GM12801 (cell line): ENCODE data around the gene PHF10.

Experiments used
- CTCF ChIP-seq: IDR thresholded peaks from one replicate; pipeline ENCODE4 v1.5.1; 2011; ENCODE audit warnings: control low read depth; ENCODE audit not compliant: insufficient read length; ENCODE audit errors: extremely low read depth

The PHF10 gene

GRCh38 chr6:169724494-169725124 is at the start of gene PHF10:
TSS of gene PHF10 (minus strand) at chr6:169724500. CDS start at chr6:169723931, 569 bp downstream.
- TF ChIP-seq CTCF = no peak

- TF ChIP-seq CTCF = no peak
Observed at GRCh38 chr6:169766921-169767736, 42.8 kb upstream of the PHF10 start.

- TF ChIP-seq CTCF = no peak
Observed at GRCh38 chr6:169766232-169766631, 41.9 kb upstream of the PHF10 start.

GRCh38 chr6:169763881-169764280 is 39.6 kb upstream of the PHF10 start:
- TF ChIP-seq CTCF = no peak

- TF ChIP-seq CTCF = no peak
Observed at GRCh38 chr6:169763308-169763707, 39.0 kb upstream of the PHF10 start.

- no peak for TF ChIP-seq CTCF
Observed at GRCh38 chr6:169755162-169755561, 30.9 kb upstream of the PHF10 start.

GRCh38 chr6:169752074-169752623 is 27.8 kb upstream of the PHF10 start:
- TF ChIP-seq CTCF = no peak
